PC-3 (cell line): ENCODE data around the gene P2RX6.

ENCODE experiments used
- EZH2 ChIP-seq: fragments of 300-600 bp; sonication (generic); IDR thresholded peaks from one replicate; pipeline ENCODE4 v1.6.1; 2017; ENCODE audit warnings: antibody characterized with exemption, mild to moderate bottlenecking, low read length; ENCODE audit not compliant: unreplicated experiment
- TF ChIP-seq, protein P1 (sequence below): fragments of 300-600 bp; sonication (generic); conservative IDR thresholded peaks from 2 replicates; pipeline ENCODE4 v1.5.1; 2017; ENCODE audit warnings: antibody characterized with exemption, low read depth, mild to moderate bottlenecking, low read length

DNA sequence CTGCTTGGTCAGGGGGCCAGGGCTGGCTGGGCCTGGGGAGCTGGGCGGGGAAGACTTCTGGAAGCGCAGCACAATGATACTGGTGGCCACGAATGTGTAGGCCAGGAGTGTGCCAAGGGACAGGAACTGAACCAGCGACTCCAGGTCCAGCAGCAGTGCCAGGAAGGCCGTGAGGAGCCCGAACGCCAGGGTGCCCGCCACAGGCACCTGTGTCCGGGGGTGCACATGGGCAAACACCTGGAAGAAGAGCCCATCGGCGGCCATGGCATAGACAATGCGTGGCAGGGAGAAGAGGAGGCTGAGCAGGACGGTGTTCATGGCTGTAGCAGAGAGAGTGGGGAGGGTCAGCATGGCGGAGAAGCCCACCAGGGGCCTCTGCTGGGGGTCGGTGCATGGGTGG, 15.1 kb downstream of the P2RX6 start:
- TF ChIP-seq, protein P1, sequence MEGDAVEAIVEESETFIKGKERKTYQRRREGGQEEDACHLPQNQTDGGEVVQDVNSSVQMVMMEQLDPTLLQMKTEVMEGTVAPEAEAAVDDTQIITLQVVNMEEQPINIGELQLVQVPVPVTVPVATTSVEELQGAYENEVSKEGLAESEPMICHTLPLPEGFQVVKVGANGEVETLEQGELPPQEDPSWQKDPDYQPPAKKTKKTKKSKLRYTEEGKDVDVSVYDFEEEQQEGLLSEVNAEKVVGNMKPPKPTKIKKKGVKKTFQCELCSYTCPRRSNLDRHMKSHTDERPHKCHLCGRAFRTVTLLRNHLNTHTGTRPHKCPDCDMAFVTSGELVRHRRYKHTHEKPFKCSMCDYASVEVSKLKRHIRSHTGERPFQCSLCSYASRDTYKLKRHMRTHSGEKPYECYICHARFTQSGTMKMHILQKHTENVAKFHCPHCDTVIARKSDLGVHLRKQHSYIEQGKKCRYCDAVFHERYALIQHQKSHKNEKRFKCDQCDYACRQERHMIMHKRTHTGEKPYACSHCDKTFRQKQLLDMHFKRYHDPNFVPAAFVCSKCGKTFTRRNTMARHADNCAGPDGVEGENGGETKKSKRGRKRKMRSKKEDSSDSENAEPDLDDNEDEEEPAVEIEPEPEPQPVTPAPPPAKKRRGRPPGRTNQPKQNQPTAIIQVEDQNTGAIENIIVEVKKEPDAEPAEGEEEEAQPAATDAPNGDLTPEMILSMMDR: no peak
- no peak for TF ChIP-seq EZH2
